Measurements from ENCODE around the gene OMG. TPM values are rescaled to one million over a fixed set of nuclear protein-coding genes. Genes with fewer than 3 reads are reported as not detected.

Gene OMG
- total and polyA plus RNA-seq, 2 donors (not counting 3 experiments of a cell fraction or from before 2014, with no cell fraction given), result 0.86 TPM; not detected in 1

DNA sequence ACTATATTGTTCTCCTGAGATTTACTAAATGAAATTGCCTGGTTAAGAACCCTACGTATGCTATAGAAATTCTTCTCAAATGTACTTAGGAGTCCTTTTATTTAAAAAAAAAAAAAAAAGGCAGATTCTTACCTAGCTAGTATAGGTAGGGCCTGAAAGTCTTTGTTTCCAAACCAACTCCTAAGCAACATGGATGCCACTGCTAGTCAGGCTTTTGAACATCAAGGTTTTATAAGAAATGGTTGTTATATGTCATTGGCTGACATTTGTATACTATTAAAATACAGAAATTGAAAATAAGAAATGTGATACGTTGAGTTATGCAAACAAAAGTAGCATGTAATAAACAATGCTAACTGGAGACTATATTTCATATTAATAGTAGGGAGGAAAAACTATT, 23.2 kb upstream of the OMG start:
- peaks cover 11% of the 10 kb centered on the region for H3K4me1 ChIP-seq (ENCODE audit: control insufficient read depth, extremely low read depth, insufficient read depth, low read length)
- H3K9me3 ChIP-seq (replicated peaks; ENCODE audit: control insufficient read depth, insufficient read depth, low read length), result no peaks in the 10 kb centered on the region
- H4K20me1 ChIP-seq (replicated peaks; ENCODE audit: control insufficient read depth, extremely low read depth, insufficient read depth, low read length), result no peaks in the 10 kb centered on the region
- no peak overlapping the region for H3K4me3 ChIP-seq (replicated peaks in 1 of 3; ENCODE audit: insufficient read depth in 1 of 3, low read depth in 1 of 3, low read length in 3 of 3)
- no TSS peak for BruUV-seq (replicated peaks)
- no peaks in the 10 kb centered on the region for H3K36me3 ChIP-seq (ENCODE audit: control insufficient read depth in 2 of 2, extremely low read depth in 1 of 2, insufficient read depth in 2 of 2, low read length in 2 of 2)
- H3K79me2 ChIP-seq (ENCODE audit: control insufficient read depth, insufficient read depth, low read length), result no peaks in the 10 kb centered on the region
- TF ChIP-seq FOS (IDR thresholded peaks at IDR 0.05; ENCODE audit: borderline replicate concordance, insufficient read depth, low read length), result no peak
- TF ChIP-seq, protein P1, sequence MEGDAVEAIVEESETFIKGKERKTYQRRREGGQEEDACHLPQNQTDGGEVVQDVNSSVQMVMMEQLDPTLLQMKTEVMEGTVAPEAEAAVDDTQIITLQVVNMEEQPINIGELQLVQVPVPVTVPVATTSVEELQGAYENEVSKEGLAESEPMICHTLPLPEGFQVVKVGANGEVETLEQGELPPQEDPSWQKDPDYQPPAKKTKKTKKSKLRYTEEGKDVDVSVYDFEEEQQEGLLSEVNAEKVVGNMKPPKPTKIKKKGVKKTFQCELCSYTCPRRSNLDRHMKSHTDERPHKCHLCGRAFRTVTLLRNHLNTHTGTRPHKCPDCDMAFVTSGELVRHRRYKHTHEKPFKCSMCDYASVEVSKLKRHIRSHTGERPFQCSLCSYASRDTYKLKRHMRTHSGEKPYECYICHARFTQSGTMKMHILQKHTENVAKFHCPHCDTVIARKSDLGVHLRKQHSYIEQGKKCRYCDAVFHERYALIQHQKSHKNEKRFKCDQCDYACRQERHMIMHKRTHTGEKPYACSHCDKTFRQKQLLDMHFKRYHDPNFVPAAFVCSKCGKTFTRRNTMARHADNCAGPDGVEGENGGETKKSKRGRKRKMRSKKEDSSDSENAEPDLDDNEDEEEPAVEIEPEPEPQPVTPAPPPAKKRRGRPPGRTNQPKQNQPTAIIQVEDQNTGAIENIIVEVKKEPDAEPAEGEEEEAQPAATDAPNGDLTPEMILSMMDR (IDR thresholded peaks at IDR 0.05; ENCODE audit: extremely low read depth in 1 of 2, insufficient read depth in 1 of 2, low read depth in 1 of 2, low read length in 2 of 2), result no peak
- no peaks in the 10 kb centered on the region for H3K9me1 ChIP-seq (replicated peaks; ENCODE audit: control insufficient read depth, extremely low read depth, insufficient read depth, low read length)
- CTCF ChIA-PET, result interaction anchor here (1.4 kb wide), 1 partner anchor 51 kb away, joined by 3 read pairs; no protein-coding TSS in a partner anchor
- DNase-seq (ENCODE audit: low read depth, low spot score), result no peak
- POLR2A ChIA-PET, result no interaction called here
- H2AFZ ChIP-seq (ENCODE audit: low read depth, low read length), result no peak overlapping the region
- H3K4me2 ChIP-seq (ENCODE audit: insufficient read depth, low read length), result no peak overlapping the region
- no peaks in the 10 kb centered on the region for H3K27me3 ChIP-seq (ENCODE audit: control insufficient read depth in 2 of 2, insufficient read depth in 2 of 2, low read length in 2 of 2)
- intact Hi-C loops (cut with micrococcal nuclease), result no loop called here
- FAIRE-seq, result no peak
- dilution Hi-C loops (cut with MboI; ENCODE audit: extremely low pct_ligation_motif_present, low sequenced_read_pairs), result no loop called here
- no peak overlapping the region for H3K27ac ChIP-seq (ENCODE audit: insufficient read depth, low read depth, low read length)
- H3K9ac ChIP-seq (replicated peaks; ENCODE audit: extremely low read depth, insufficient read depth, low read length), result no peak overlapping the region

DNA sequence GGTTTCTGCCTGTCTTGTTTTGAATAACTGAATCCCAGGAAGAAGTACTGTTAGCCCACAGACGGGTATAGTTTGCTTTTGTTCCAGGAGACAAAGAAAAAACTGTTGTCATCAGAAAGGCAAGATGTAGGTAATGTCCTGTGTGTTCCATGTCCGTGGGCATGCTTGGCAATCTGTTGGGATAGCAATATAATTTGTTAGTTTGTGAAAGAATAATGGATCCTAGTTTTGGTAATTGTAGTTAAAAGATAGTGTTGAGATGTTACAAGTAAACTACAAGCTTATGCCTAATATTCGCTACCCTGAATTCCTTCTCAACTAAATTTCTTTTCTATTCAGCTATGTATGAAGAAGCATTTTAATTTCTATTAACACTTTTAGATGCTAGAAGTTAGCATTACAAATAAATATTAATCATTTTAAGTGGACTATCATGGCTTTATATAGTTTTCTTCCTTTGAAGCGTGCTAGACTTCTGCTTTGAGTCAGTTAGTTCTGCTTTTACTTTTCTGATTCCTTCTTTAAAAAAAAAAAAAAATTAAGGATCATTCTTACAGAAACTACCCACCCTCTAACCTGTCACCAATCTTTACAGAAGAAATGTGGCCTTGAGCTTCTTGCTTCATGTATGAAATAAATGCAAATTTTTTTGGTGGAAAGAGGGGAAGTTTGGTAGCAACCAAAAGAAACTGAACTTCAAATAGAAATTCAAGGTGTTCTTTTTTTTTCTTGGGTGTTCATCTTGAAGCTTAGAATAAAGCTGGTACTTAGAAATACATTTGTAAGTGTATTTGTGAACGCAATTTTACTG, 22.0 kb upstream of the OMG start:
- Histone ChIP-seq H3K9me3 (replicated peaks; ENCODE audit: control insufficient read depth, insufficient read depth, low read length) (no peaks in the 10 kb centered on the region), H3K36me3 (ENCODE audit: control insufficient read depth in 2 of 2, extremely low read depth in 1 of 2, insufficient read depth in 2 of 2, low read length in 2 of 2) (no peaks in the 10 kb centered on the region), H4K20me1 (replicated peaks; ENCODE audit: control insufficient read depth, extremely low read depth, insufficient read depth, low read length) (no peaks in the 10 kb centered on the region), H3K4me2 (ENCODE audit: insufficient read depth, low read length) (no peak overlapping the region), H3K4me1 (ENCODE audit: control insufficient read depth, extremely low read depth, insufficient read depth, low read length) (peaks cover 18% of the 10 kb centered on the region), H3K9ac (replicated peaks; ENCODE audit: extremely low read depth, insufficient read depth, low read length) (no peak overlapping the region), H3K79me2 (ENCODE audit: control insufficient read depth, insufficient read depth, low read length) (no peaks in the 10 kb centered on the region), H2AFZ (ENCODE audit: low read depth, low read length) (no peak overlapping the region), H3K27me3 (ENCODE audit: control insufficient read depth in 2 of 2, insufficient read depth in 2 of 2, low read length in 2 of 2) (no peaks in the 10 kb centered on the region), H3K4me3 (replicated peaks in 1 of 3; ENCODE audit: insufficient read depth in 1 of 3, low read depth in 1 of 3, low read length in 3 of 3) (no peak overlapping the region), H3K9me1 (replicated peaks; ENCODE audit: control insufficient read depth, extremely low read depth, insufficient read depth, low read length) (no peaks in the 10 kb centered on the region), H3K27ac (ENCODE audit: insufficient read depth, low read depth, low read length) (no peak overlapping the region)
- BruUV-seq (replicated peaks), result no TSS peak
- dilution Hi-C loops (cut with MboI; ENCODE audit: extremely low pct_ligation_motif_present, low sequenced_read_pairs) (no loop called here), intact Hi-C loops (cut with micrococcal nuclease) (no loop called here)
- CTCF ChIA-PET, result interaction anchor here (1.4 kb wide), 2 partner anchors 9 to 50 kb away, joined by 3 read pairs; no protein-coding TSS in a partner anchor
- FAIRE-seq (no peak), DNase-seq (ENCODE audit: low read depth, low spot score) (no peak)
- POLR2A ChIA-PET, result no interaction called here
- TF ChIP-seq POLR2A (IDR thresholded peaks at IDR 0.05; ENCODE audit: low read depth, low read length) (no peak), EZH2 (IDR thresholded peaks at IDR 0.05; ENCODE audit: borderline replicate concordance, low read depth, low read length, severe bottlenecking) (no peak), FOS (IDR thresholded peaks at IDR 0.05; ENCODE audit: borderline replicate concordance, insufficient read depth, low read length) (no peak), JUN (IDR thresholded peaks at IDR 0.05; ENCODE audit: borderline replicate concordance, insufficient read depth, insufficient read length, low read depth) (no peak)
- TF ChIP-seq, protein P1 (IDR thresholded peaks at IDR 0.05; ENCODE audit: extremely low read depth in 1 of 2, insufficient read depth in 1 of 2, low read depth in 1 of 2, low read length in 2 of 2), result no peak
